GM19043 (cell line): ENCODE data around the gene STEAP1B.
"Not testable (repeated sequence)": the region's sequence is repeated elsewhere in the genome, so short reads cannot be mapped to it uniquely, and the experiment has no call there.

Experiments
- ATAC-seq: cut with Tn5 transposase; IDR thresholded peaks from one replicate; pipeline ENCODE4 v1.9.1; 2021; ENCODE audit warnings: low read depth; ENCODE audit not compliant: unreplicated experiment

The STEAP1B gene

DNA sequence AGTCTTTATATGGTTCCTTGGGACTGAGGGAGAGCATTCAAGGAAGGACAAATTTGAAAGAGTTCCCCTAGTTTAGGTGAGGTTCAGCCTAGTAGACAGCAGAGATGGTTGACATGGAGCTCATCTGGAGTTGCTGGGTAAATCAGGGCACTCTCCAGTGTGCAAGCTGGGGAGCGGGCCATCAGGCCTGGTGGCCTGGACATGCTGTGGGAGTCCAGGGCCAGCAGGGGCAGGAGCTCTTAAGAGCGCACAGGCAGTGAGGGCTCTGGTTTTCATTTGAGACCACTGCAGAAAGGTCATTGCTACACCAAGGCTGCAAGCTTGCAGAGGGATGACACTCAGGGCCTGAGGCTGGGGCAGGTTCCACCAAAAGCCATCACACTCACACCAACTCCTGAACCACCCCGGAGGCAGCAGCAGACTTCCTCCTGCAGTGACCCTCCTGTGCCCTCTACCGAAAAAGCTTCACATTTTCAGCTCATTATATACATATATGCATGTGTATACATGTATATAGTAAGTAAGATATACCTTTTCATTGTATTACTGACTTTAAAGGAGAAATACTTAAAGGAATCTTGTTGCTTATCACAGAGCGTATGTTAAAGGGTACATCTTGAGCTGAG lies 39.5 kb downstream of the STEAP1B start:
- no peak for ATAC-seq

- no peak for ATAC-seq
Measured at GRCh38 chr7:22457471-22457870, 42.5 kb downstream of the STEAP1B start.

DNA sequence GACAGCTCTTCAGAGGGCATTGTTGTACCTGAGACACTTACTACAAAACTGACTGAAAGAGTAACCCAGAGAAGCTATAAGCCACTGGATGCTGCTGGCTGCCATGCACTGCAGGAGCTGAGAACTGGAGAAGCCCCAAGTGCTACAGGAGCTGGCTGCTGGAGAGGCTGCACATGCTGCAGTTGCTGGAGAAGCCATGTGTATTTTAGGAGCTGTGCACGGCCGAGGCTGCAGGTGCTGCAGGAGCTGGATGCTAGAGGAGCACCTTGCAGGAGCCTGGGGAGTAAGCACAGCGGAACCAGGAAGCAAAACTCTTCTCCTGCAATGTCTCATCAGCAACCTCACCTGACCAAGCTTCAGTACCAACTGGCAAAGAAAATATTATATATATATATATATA lies 45.5 kb downstream of the STEAP1B start:
- no peak for ATAC-seq

DNA sequence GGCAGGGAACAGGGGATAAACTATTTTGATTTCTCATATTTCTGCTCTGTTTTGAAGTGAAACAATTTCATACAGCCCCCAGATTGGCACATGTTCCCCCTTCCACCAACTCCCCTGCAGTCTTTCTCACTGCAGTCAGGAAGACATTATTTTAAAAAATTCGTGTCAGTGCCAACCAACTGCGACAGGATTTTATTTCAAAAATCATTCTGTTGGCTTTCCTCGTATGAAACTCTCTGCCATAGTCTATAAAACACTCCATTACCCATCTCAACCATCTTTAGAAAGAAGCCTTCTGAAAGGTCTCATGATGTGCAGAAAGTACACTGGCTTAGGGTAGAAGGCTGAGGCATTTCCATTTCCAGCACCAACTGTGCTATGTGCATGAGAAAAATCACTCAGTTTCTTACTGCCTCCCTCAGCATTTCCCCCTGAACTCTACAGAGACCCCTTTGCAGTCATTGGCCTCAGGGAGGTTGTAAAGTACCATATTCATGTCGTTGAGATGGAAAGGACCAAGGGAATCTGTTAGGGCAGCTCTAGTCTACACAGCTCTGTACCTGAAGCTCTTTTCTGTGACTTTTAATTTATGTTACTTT lies 46.9 kb downstream of the STEAP1B start:
- no peak for ATAC-seq

- ATAC-seq, result no peak
Measured at GRCh38 chr7:22452142-22452959, 47.6 kb downstream of the STEAP1B start.

DNA sequence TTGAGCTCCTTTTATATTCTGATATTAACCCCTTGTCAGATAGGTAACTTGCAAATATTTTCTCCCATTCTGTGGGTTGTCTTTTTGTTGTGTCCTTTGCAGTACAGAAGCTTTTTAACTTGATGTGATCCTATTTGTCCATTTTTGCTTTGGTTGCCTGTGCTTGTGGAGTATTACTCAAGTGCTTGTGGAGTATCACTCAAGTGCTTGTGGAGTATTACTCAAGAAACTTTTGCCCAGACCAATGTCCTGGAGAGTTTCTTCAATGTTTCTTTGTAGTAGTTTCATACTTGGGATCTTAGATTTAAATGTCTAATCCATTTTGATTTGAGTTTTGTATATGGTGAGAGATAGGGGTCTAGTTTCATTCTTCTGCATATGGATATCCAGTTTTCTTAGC lies 50.0 kb downstream of the STEAP1B start:
- not testable (repeated sequence) for ATAC-seq

DNA sequence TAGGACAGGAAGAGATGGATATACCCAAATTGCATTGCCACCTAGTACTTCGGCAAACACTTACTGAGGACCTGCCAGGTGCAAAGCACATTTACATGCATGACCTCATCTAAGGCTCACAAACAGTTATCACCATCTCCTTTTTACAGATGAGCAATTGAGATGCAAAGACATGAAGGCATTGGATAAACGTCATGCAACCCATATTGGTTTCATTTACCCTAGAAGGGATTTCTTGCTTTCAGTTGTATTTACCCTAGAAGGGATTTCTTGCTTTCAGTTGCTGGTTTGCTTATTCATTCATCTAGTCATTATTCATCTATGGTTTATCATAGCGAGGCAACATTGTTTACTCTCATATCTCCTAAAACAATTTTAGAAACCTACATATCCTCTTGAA lies 52.2 kb downstream of the STEAP1B start:
- peak; percentile 80 for ATAC-seq

- ATAC-seq, result no peak
Measured at GRCh38 chr7:22447008-22447407, 53.0 kb downstream of the STEAP1B start.

GRCh38 chr7:22445853-22446252 lies 54.1 kb downstream of the STEAP1B start:
- no peak for ATAC-seq

GRCh38 chr7:22445140-22445743 lies 54.7 kb downstream of the STEAP1B start:
- ATAC-seq, result peak; percentile 31

- no peak for ATAC-seq
Measured at GRCh38 chr7:22444181-22444971, 55.6 kb downstream of the STEAP1B start.

DNA sequence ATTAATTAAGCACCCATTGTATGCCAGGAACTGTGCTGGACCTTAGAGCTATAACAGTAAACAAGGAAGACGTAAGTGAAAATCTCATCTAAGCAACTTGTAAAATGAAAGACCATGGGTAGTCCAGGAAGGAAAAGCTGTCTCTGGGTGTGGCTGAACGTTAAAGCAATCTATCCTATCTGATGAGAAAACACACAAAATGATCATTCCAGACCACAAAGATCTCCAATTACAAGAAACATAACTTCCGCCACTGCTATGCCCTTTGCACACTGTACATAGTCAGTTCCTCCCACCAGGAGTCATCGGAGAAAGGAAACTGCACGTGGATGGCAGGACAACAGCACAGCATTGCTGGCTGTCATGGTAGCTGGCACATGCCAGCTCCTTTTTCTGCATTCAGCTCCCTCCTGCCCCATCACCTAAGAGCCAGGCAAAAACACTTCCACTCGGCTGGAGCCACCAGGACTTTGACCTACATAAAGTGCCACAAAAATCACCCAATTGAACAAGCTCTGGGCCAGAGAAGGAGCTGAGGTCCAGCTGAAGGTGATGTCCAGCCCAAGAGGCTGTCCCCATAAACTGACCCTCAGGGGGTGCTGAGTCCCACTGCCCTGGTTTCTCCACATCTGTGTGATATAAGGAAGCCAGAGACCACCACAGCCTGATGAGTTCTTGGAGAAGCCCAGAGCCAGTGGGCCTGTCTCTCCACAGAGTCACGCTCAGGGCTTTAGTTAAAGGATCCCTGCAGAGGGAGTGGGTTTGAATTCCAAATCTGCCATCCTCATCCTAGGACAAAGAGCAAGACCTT lies 56.4 kb downstream of the STEAP1B start:
- ATAC-seq, result no peak

DNA sequence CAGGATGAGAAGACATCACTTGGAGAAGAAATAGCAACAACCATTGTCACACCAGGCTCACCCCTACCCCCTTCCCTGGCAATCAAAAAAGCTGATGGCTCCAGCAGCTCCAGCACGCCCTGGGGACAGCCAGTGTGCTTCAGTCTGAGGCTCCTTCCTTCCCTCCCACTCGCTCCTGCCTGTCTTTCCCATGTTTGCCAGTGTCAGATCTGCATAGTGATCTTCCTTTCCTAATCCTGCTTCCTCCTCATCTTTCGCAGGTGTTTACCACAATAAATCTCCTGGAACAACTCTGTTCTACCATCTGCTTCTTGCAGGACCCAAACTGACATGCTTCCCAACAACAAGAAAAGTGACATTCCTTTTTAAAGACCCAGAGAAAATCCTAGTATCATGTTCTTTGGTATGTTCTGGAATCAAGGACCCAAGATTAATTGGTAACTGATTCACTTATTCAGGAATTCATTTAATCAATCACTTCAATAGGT lies 57.1 kb downstream of the STEAP1B start:
- ATAC-seq, result no peak

DNA sequence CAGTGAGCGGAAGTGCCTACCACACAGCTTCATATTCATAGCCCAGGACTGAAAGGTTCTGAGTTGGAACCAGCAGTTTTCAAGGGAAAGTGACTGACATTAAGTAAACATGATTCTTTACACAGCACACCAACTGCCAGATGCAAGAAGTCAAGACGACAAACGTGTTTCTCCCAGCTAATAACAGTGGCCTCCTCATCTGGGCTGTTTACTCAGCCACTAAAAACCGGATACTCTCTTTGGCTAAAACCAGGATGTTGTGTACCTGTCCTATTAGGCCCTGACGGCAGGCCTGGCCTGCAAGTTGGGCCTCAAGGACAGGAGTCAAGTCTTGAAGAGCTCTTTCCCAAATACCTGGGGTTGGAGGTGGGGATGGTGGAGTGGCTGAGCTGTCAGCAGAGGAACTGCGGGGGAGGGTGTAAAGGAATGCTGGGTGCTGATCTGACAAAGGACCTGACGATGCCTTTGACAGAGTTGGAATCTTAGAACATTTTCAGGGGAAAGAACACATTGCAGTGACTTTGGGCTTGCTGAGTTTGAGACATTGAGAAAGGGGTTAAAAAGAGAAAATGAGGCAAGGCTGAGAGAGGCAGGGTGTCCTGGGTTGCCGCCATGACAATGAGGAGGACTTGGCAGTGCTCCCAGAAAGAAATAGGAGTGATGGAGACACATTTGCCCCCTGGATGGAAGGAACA lies 57.7 kb downstream of the STEAP1B start:
- ATAC-seq, result no peak

DNA sequence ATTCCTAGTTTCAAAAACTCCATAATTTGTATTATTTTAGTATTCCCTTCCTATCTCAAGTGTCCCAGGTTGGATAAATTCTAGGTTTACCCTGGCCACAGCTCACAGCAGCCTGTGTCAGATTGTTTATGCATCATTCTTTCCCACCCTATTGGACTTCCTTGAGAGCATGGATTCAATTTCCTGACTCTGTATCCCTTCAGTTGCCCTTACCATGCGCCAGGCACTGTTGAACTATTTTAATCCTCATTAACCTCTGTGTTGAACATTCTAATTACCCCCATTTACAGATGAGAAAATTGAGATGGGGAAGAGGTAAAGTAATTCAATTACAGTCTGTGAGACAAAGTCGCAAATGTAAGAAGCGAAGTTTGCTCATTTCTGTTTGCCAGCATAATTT lies 58.8 kb downstream of the STEAP1B start:
- ATAC-seq, result no peak

GRCh38 chr7:22438994-22439393 lies 61.0 kb downstream of the STEAP1B start:
- ATAC-seq, result peak; percentile 59

DNA sequence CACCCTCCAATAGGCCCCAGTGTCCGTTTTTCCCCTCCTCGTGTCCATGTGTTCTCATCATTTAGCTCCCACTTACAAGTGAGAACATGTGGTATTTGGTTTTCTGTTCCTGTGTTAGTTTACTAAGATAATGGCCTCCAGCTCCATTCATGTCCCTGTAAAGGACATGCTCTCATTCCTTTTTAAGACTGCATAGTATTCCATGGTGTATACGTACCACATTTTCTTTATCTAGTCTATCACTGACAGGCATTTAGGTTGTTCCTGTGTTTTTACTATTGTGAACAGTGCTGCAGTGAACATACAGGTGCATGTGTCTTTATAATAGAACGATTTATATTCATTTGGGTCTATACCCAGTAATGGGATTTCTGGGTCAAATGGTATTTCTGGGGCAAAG lies 63.4 kb downstream of the STEAP1B start:
- not testable (repeated sequence) for ATAC-seq

- ATAC-seq, result no peak
Measured at GRCh38 chr7:22435720-22436119, 64.3 kb downstream of the STEAP1B start.

- ATAC-seq, result peak; percentile 69
Measured at GRCh38 chr7:22435105-22435504, 64.9 kb downstream of the STEAP1B start.
